ENCODE data around the gene CLCNKB. TPM values are rescaled to one million over a fixed set of nuclear protein-coding genes. Genes with fewer than 3 reads are reported as not detected.

CLCNKB gene
- total and polyA plus RNA-seq, 2 donors (not counting 3 experiments of a cell fraction or from before 2014, with no cell fraction given): 0.18 TPM; not detected in 1

DNA sequence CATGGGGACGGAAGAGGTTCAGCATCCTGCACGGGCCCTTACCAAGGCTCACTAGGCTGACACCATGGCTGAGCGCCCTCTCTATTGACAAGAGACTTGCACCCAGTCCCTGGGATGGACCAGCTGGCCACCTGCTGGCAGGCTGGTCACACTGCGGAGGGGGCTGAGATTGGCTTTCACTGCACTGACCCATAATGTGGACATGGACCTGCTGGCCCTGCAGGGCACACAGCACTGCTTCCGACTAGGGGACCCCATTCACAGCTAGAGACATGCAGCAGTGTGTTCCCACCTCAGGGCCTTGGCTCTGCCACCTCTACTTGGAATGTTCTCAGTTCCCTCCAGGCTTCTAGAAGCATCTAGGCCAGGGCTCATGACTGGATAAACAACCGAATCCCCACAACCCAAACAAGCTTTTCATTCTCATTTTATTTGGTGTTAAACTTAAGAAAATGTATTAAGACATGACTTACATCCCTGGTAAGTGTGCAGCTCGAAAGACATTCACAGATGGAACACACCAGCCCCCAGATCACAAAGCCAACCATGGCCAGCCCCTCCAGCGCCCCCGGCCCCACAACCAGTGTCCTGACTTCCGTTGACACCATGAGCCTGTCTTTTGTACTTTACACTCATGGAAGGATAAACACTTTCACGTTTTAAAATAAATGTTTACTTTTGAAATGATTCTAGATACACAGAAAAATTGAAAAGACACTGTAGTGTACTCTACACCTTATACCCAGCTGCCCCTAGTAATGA lies 48.8 kb upstream of the CLCNKB start:
- H3K9me1 ChIP-seq (replicated peaks; ENCODE audit: control insufficient read depth, extremely low read depth, insufficient read depth, low read length): no peaks in the 10 kb centered on the region
- ChIA-PET CTCF (interaction anchor here (0.6 to 2.9 kb wide), 17 partner anchors 10 to 208 kb away, joined by 3 to 34 read pairs (median 4); no protein-coding TSS in a partner anchor), POLR2A (no interaction called here)
- H3K79me2 ChIP-seq (ENCODE audit: control insufficient read depth, insufficient read depth, low read length): no peaks in the 10 kb centered on the region
- intact Hi-C loops (cut with micrococcal nuclease): loop anchor here (1.0 to 2.0 kb wide), 6 partner anchors 37 to 202 kb away; no protein-coding TSS in a partner anchor
- no peak overlapping the region for H3K4me3 ChIP-seq (replicated peaks in 1 of 3; ENCODE audit: insufficient read depth in 1 of 3, low read depth in 1 of 3, low read length in 3 of 3)
- no peaks in the 10 kb centered on the region for H3K9me3 ChIP-seq (replicated peaks; ENCODE audit: control insufficient read depth, insufficient read depth, low read length)
- H4K20me1 ChIP-seq (replicated peaks; ENCODE audit: control insufficient read depth, extremely low read depth, insufficient read depth, low read length): no peaks in the 10 kb centered on the region
- no peak overlapping the region for H2AFZ ChIP-seq (ENCODE audit: low read depth, low read length)
- TF ChIP-seq FOS (IDR thresholded peaks at IDR 0.05; ENCODE audit: borderline replicate concordance, insufficient read depth, low read length): no peak
- TF ChIP-seq, protein P1, sequence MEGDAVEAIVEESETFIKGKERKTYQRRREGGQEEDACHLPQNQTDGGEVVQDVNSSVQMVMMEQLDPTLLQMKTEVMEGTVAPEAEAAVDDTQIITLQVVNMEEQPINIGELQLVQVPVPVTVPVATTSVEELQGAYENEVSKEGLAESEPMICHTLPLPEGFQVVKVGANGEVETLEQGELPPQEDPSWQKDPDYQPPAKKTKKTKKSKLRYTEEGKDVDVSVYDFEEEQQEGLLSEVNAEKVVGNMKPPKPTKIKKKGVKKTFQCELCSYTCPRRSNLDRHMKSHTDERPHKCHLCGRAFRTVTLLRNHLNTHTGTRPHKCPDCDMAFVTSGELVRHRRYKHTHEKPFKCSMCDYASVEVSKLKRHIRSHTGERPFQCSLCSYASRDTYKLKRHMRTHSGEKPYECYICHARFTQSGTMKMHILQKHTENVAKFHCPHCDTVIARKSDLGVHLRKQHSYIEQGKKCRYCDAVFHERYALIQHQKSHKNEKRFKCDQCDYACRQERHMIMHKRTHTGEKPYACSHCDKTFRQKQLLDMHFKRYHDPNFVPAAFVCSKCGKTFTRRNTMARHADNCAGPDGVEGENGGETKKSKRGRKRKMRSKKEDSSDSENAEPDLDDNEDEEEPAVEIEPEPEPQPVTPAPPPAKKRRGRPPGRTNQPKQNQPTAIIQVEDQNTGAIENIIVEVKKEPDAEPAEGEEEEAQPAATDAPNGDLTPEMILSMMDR (IDR thresholded peaks at IDR 0.05; ENCODE audit: extremely low read depth in 1 of 2, insufficient read depth in 1 of 2, low read depth in 1 of 2, low read length in 2 of 2): peak; percentile 88 to 96
- peaks cover 0 to 2% of the 10 kb centered on the region in 2 experiments for H3K27me3 ChIP-seq (ENCODE audit: control insufficient read depth in 2 of 2, insufficient read depth in 2 of 2, low read length in 2 of 2)
- dilution Hi-C loops (cut with MboI; ENCODE audit: extremely low pct_ligation_motif_present, low sequenced_read_pairs): no loop called here
- H3K9ac ChIP-seq (replicated peaks; ENCODE audit: extremely low read depth, insufficient read depth, low read length): no peak overlapping the region
- no peak overlapping the region for H3K27ac ChIP-seq (ENCODE audit: insufficient read depth, low read depth, low read length)
- no peak overlapping the region for H3K4me2 ChIP-seq (ENCODE audit: insufficient read depth, low read length)
- H3K4me1 ChIP-seq (ENCODE audit: control insufficient read depth, extremely low read depth, insufficient read depth, low read length): no peaks in the 10 kb centered on the region
- DNase-seq (ENCODE audit: low read depth, low spot score) (peak; percentile 71), FAIRE-seq (peak; percentile 84)
- BruUV-seq (replicated peaks): no TSS peak
- no peaks in the 10 kb centered on the region for H3K36me3 ChIP-seq (ENCODE audit: control insufficient read depth in 2 of 2, extremely low read depth in 1 of 2, insufficient read depth in 2 of 2, low read length in 2 of 2)

- TF ChIP-seq JUN (IDR thresholded peaks at IDR 0.05; ENCODE audit: borderline replicate concordance, insufficient read depth, insufficient read length, low read depth) (no peak), MYC (IDR thresholded peaks at IDR 0.05; ENCODE audit: low read depth, low read length) (no peak), MAX (IDR thresholded peaks at IDR 0.05; ENCODE audit: insufficient read depth, insufficient read length) (no peak), FOS (IDR thresholded peaks at IDR 0.05; ENCODE audit: borderline replicate concordance, insufficient read depth, low read length) (no peak), EZH2 (IDR thresholded peaks at IDR 0.05; ENCODE audit: borderline replicate concordance, low read depth, low read length, severe bottlenecking) (no peak), POLR2AphosphoS5 (IDR thresholded peaks at IDR 0.05; ENCODE audit: insufficient read depth, low read depth, low read length) (no peak), POLR2A (IDR thresholded peaks at IDR 0.05; ENCODE audit: low read depth, low read length) (no peak), GATA2 (IDR thresholded peaks at IDR 0.05; ENCODE audit: insufficient read depth, insufficient read length, low read depth, low read length) (no peak)
- TF ChIP-seq, protein P1 (IDR thresholded peaks at IDR 0.05; ENCODE audit: extremely low read depth in 1 of 2, insufficient read depth in 1 of 2, low read depth in 1 of 2, low read length in 2 of 2): no peak
- H3K9me3 ChIP-seq (replicated peaks; ENCODE audit: control insufficient read depth, insufficient read depth, low read length): no peaks in the 10 kb centered on the region
- H4K20me1 ChIP-seq (replicated peaks; ENCODE audit: control insufficient read depth, extremely low read depth, insufficient read depth, low read length): no peaks in the 10 kb centered on the region
- H3K4me3 ChIP-seq (replicated peaks in 1 of 3; ENCODE audit: insufficient read depth in 1 of 3, low read depth in 1 of 3, low read length in 3 of 3): no peak overlapping the region
- DNase-seq (ENCODE audit: low read depth, low spot score) (no peak), FAIRE-seq (no peak)
- ChIA-PET CTCF (interaction anchor here (0.9 to 2.6 kb wide), 6 partner anchors 11 to 205 kb away, joined by 3 to 18 read pairs (median 6); partner anchors contain the start of gene ZBTB17), POLR2A (no interaction called here)
- H3K4me1 ChIP-seq (ENCODE audit: control insufficient read depth, extremely low read depth, insufficient read depth, low read length): no peaks in the 10 kb centered on the region
- no TSS peak for BruUV-seq (replicated peaks)
- H3K36me3 ChIP-seq (ENCODE audit: control insufficient read depth in 2 of 2, extremely low read depth in 1 of 2, insufficient read depth in 2 of 2, low read length in 2 of 2): no peaks in the 10 kb centered on the region
- H3K4me2 ChIP-seq (ENCODE audit: insufficient read depth, low read length): no peak overlapping the region
- H3K79me2 ChIP-seq (ENCODE audit: control insufficient read depth, insufficient read depth, low read length): no peaks in the 10 kb centered on the region
- H3K27me3 ChIP-seq (ENCODE audit: control insufficient read depth in 2 of 2, insufficient read depth in 2 of 2, low read length in 2 of 2): peaks cover 0 to 2% of the 10 kb centered on the region in 2 experiments
- intact Hi-C loops (cut with micrococcal nuclease): no loop called here
- H3K9me1 ChIP-seq (replicated peaks; ENCODE audit: control insufficient read depth, extremely low read depth, insufficient read depth, low read length): no peaks in the 10 kb centered on the region
- no peak overlapping the region for H3K27ac ChIP-seq (ENCODE audit: insufficient read depth, low read depth, low read length)
- H2AFZ ChIP-seq (ENCODE audit: low read depth, low read length): no peak overlapping the region
- no peak overlapping the region for H3K9ac ChIP-seq (replicated peaks; ENCODE audit: extremely low read depth, insufficient read depth, low read length)
- dilution Hi-C loops (cut with MboI; ENCODE audit: extremely low pct_ligation_motif_present, low sequenced_read_pairs): no loop called here
These were observed 46.5 kb upstream of the CLCNKB start for GRCh38 chr1:15997076-15997585.
